Activated CD4-positive, alpha-beta memory T cell treated with anti-CD3 and anti-CD28 coated beads for 36 hours (primary cell): ENCODE results near the gene TSPAN15. TPM values are rescaled to one million over a fixed set of nuclear protein-coding genes. Genes with fewer than 3 reads are reported as not detected.
A peak's percentile ranks its signal among the peaks of the same experiment; 100 is the strongest.

Experiments used
- CTCF ChIA-PET: fragments of 350-600 bp; sonication (Branson Sonifier 250); formaldehyde crosslinking; loops from one replicate; lab custom pipeline; 2021; ENCODE audit warnings: antibody characterized with exemption, inconsistent platforms; lab: Charles Lee
- POLR2A ChIA-PET: fragments of 350-600 bp; sonication (Branson Sonifier 250); formaldehyde crosslinking; loops from one replicate; lab custom pipeline; 2021; ENCODE audit warnings: antibody characterized with exemption; lab: Charles Lee
- DNase-seq: peaks from one replicate; pipeline ENCODE4 v3.0.0-alpha.2; 2020
- H3K27ac Mint-ChIP-seq: one replicate; pipeline ENCODE4 v1.8.0; 2021; ENCODE audit warnings: mixed read lengths
- H3K27me3 Mint-ChIP-seq: one replicate; pipeline ENCODE4 v1.8.0; 2021; ENCODE audit warnings: mixed read lengths
- H3K36me3 Mint-ChIP-seq: one replicate; pipeline ENCODE4 v1.8.0; 2021; ENCODE audit warnings: mixed read lengths
- H3K4me1 Mint-ChIP-seq: one replicate; pipeline ENCODE4 v1.8.0; 2021; ENCODE audit warnings: low read depth, mixed read lengths
- H3K4me3 Mint-ChIP-seq: one replicate; pipeline ENCODE4 v1.8.0; 2021; ENCODE audit warnings: mild to moderate bottlenecking, mixed read lengths
- H3K9me3 Mint-ChIP-seq: one replicate; pipeline ENCODE4 v1.8.0; 2021; ENCODE audit warnings: mixed read lengths
- intact Hi-C: fragments of 100-400 bp; cut with micrococcal nuclease; formaldehyde crosslinking; loops from one replicate; pipeline ENCODE4 v1.15.1; 2023
- total RNA-seq, 2 experiments: library from RNA; stranded (reverse); gene quantifications; one replicate each; pipeline ENCODE4 v1.2.3, GENCODE V29; 2021

The TSPAN15 gene
- total RNA-seq, 2 experiments from 2014 or later: 2.5 to 3.1 TPM

DNA sequence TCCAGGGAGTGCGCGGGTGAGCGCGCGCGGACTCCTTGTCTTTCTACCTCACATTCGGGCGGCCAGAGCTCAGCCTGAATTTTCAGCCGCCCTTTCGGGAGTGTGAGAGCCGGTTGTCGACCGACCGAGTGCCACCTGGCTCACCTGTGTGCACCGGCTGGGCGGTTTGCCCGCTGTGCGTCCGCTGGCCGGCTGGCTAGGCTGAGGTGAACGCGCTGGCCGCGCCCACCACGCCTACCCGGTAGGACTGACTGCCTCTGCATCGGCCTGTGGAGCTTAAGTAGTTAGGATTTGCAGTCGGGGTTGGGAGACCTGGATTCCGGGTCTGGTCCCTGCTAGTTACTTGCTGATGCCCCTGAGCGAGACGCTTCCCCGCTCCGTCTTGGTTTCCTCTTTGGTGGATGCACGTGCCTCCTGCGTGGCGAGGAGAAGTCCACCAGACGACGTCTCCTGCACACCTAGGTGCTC is 553 bp downstream of the TSPAN15 start:
- H3K4me1 Mint-ChIP-seq: peaks cover 14% of the 10 kb centered on the region
- DNase-seq: peak; percentile 15
- intact Hi-C loops: loop anchor here (5.0 kb wide), 1 partner anchor 55 kb away; no protein-coding TSS in a partner anchor
- H3K9me3 Mint-ChIP-seq: no peaks in the 10 kb centered on the region
- no peak overlapping the region for H3K27ac Mint-ChIP-seq
- H3K36me3 Mint-ChIP-seq: no peaks in the 10 kb centered on the region
- CTCF ChIA-PET: interaction anchor here (0.9 to 3.1 kb wide), 4 partner anchors 12 to 56 kb away, joined by 3 to 12 read pairs (median 4); no protein-coding TSS in a partner anchor
- H3K27me3 Mint-ChIP-seq: no peaks in the 10 kb centered on the region
- POLR2A ChIA-PET: interaction anchor here (1.0 kb wide), 1 partner anchor 9 kb away, joined by 3 read pairs; no protein-coding TSS in a partner anchor
- H3K4me3 Mint-ChIP-seq: peak overlapping the region; percentile 82

- Mint-ChIP-seq H3K4me3 (peak overlapping the region; percentile 2), H3K9me3 (no peaks in the 10 kb centered on the region), H3K27me3 (no peaks in the 10 kb centered on the region), H3K4me1 (peaks cover 18% of the 10 kb centered on the region), H3K27ac (no peak overlapping the region), H3K36me3 (no peaks in the 10 kb centered on the region)
- ChIA-PET CTCF (interaction anchor here (0.8 to 1.2 kb wide), 2 partner anchors 11 to 177 kb away, joined by 3 read pairs; no protein-coding TSS in a partner anchor), POLR2A (no interaction called here)
- intact Hi-C loops: loop anchor here (5.0 kb wide), 1 partner anchor 54 kb away; no protein-coding TSS in a partner anchor
- DNase-seq: no peak
These were observed 1.6 kb downstream of the TSPAN15 start for GRCh38 chr10:69452676-69453415.

DNA sequence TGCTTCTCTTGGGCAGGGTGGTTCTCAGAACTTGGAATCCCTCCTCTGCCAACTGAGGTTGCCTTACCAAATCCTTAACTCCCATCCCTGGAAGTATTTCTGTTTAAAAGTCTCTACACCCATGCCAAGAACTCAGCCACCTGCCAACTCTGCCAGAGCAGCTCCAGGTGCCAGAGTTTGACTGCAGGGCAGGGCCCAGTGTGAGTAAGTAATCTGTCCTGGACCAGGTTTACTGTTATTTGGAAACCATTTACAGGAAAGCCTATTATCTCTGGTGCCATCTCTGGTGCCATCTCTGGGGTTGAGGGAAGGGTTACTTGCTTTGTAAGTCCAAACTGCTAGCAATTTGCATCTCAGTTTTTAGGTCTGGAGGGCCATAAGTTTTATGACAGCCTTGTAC is 2.5 kb downstream of the TSPAN15 start:
- H3K27ac Mint-ChIP-seq: no peak overlapping the region
- no peaks in the 10 kb centered on the region for H3K27me3 Mint-ChIP-seq
- intact Hi-C loops: loop anchor here (5.0 kb wide), 1 partner anchor 54 kb away; no protein-coding TSS in a partner anchor
- no peak for DNase-seq
- peaks cover 18% of the 10 kb centered on the region for H3K4me1 Mint-ChIP-seq
- CTCF ChIA-PET: interaction anchor here (0.6 kb wide), 1 partner anchor 430 kb away, joined by 3 read pairs; no protein-coding TSS in a partner anchor
- POLR2A ChIA-PET: no interaction called here
- no peaks in the 10 kb centered on the region for H3K36me3 Mint-ChIP-seq
- H3K4me3 Mint-ChIP-seq: no peak overlapping the region
- no peaks in the 10 kb centered on the region for H3K9me3 Mint-ChIP-seq

DNA sequence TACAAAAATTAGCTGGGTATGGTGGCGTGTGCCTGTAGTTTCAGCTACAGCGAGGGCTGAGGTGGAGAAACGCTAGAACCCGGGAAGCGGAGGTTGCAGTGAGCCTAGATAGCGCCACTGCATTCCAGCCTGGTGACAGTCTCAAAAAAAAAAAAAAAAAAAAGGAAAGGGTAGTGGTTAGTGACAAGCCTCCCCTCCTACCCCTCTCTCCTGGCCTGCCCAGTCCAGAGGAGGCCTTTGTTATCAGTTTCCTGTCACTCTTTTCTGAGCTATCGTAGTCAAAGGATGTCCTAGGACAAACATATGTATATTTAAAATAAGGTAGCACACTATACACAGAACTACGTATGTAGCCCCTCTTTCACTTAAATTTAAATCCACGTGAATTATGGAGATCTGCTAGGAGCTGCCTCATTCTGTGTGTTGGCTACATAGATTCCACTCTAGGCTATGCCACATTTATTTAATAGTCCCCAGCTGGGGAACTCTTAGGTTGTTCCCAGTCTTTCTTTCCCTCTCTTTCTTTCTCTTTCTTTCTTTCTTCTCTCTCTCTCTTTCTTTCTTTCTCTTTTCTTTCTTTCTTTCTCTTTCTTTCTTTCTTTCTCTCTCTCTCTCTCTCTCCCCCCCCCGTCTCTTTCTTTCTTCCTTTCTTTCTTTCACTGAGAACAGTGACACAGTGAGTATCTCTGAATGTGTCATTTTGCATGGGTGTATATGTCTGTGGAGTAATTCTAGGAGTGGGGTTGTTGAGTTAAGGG is 3.9 kb downstream of the TSPAN15 start:
- Mint-ChIP-seq H3K9me3 (no peaks in the 10 kb centered on the region), H3K27ac (no peak overlapping the region), H3K4me1 (peaks cover 13% of the 10 kb centered on the region), H3K27me3 (no peaks in the 10 kb centered on the region), H3K36me3 (no peaks in the 10 kb centered on the region), H3K4me3 (no peak overlapping the region)
- DNase-seq: no peak
- POLR2A ChIA-PET: no interaction called here
- CTCF ChIA-PET: interaction anchor here (0.7 kb wide), 1 partner anchor 102 kb away, joined by 3 read pairs; no protein-coding TSS in a partner anchor
- intact Hi-C loops: no loop called here

- no peak overlapping the region for H3K4me3 Mint-ChIP-seq
- H3K27ac Mint-ChIP-seq: no peak overlapping the region
- ChIA-PET CTCF (interaction anchor here (0.7 kb wide), 1 partner anchor 50 kb away, joined by 3 read pairs; no protein-coding TSS in a partner anchor), POLR2A (no interaction called here)
- no peaks in the 10 kb centered on the region for H3K36me3 Mint-ChIP-seq
- intact Hi-C loops: no loop called here
- H3K27me3 Mint-ChIP-seq: no peaks in the 10 kb centered on the region
- DNase-seq: peak; percentile 22
- H3K9me3 Mint-ChIP-seq: no peaks in the 10 kb centered on the region
- H3K4me1 Mint-ChIP-seq: peaks cover 6% of the 10 kb centered on the region
These were observed 5.8 kb downstream of the TSPAN15 start for GRCh38 chr10:69456880-69457693.

DNA sequence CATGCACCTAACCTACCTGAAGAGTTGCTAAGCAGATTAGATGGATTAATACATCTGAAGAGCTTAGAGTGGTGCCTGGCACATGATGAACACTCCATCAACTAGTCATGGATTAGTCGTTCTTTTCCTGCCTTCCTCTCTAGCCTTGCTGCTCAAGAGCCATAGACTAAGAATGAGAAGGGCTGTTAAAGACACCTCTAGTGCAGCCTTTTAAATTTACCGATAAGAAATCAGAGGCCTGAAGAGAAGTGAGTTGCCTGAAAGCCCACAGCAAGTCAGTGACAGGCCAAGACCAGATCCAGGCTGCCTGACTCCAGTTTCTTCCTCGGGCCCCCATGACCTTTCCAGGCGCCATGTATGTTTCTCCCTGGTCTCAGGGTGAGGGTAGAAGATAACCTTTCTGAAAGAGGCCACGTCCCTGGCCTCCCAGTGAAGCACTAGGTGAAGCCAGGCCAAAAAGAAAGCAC is 6.5 kb downstream of the TSPAN15 start:
- intact Hi-C loops: no loop called here
- POLR2A ChIA-PET: no interaction called here
- no peaks in the 10 kb centered on the region for H3K36me3 Mint-ChIP-seq
- CTCF ChIA-PET: interaction anchor here (0.7 to 1.2 kb wide), 2 partner anchors 8 to 51 kb away, joined by 3 to 4 read pairs; no protein-coding TSS in a partner anchor
- no peak overlapping the region for H3K4me3 Mint-ChIP-seq
- no peak overlapping the region for H3K27ac Mint-ChIP-seq
- H3K9me3 Mint-ChIP-seq: no peaks in the 10 kb centered on the region
- peaks cover 5% of the 10 kb centered on the region for H3K4me1 Mint-ChIP-seq
- DNase-seq: no peak
- no peaks in the 10 kb centered on the region for H3K27me3 Mint-ChIP-seq

DNA sequence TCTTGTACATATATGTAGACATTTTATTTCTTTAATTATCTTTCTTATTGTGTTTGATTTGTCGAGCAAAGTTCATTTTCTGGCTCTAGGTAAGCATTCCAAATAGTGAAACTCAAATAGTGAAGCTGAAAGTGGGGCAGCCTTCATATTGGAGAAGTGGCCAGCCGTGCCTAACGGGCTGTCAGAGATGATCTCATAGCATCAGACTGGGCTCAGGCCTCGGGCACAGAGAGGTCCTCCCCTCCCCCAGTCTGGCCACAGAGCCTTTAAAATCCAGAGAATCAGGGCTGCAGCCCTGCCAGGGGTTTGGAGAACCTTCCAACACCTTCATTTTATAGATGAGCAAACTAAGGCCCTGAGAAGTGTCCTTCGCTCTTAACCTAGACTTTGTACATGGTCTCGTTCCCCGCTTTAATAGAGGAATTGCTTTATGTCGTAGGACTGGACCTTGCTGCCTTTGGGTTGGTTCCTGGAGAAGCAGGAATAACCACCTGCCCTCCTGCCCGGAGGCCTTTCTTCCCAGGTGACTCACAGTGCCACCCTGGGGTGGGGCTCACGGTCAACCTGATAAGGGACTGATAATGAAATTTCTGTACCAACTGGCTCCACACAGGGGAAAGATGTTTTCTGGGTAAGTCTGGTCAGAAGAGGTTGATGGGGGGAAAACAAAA is 7.3 kb downstream of the TSPAN15 start:
- intact Hi-C loops: no loop called here
- CTCF ChIA-PET: interaction anchor here (1.2 kb wide), 1 partner anchor 9 kb away, joined by 4 read pairs; no protein-coding TSS in a partner anchor
- POLR2A ChIA-PET: no interaction called here
- DNase-seq: no peak
- H3K27me3 Mint-ChIP-seq: no peaks in the 10 kb centered on the region
- H3K9me3 Mint-ChIP-seq: no peaks in the 10 kb centered on the region
- H3K27ac Mint-ChIP-seq: no peak overlapping the region
- H3K4me3 Mint-ChIP-seq: no peak overlapping the region
- peaks cover 9% of the 10 kb centered on the region for H3K4me1 Mint-ChIP-seq
- H3K36me3 Mint-ChIP-seq: no peaks in the 10 kb centered on the region

- POLR2A ChIA-PET: no interaction called here
- H3K27ac Mint-ChIP-seq: no peak overlapping the region
These were observed 8.0 kb downstream of the TSPAN15 start for GRCh38 chr10:69459101-69459790.

DNA sequence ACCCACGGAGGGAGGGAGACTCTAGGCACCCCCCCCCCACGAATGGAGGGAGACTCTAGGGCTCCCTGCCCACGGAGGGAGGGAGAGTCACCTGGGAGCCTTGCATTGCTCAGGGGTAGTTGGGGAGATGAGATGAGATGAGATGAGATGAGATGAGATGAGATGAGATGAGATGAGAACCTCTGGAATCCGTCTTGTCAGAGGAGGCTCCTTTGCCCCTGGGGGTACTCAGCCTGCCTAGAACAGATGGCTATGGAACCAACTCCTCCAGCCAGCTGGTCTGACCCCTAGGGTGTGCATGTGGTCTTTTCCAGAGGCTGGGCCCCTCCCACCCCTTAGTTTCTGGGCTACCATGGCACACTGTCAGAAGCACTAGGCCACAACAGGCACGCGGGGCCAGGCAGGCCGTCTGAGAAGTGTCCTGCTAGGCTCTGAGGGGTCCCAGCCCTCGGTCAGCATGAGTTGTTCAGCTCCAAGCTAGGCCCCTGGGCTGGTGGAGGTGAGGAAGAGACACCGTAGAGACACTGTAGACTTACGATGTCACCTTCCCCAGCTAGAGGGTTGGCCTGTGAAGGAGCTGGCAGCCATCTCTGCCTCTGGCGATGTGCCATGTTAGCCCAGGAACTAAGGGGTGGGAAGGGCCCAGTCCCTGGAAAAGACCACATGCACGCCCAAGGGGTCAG is 8.8 kb downstream of the TSPAN15 start:
- ChIA-PET POLR2A (no interaction called here), CTCF (interaction anchor here (0.8 kb wide), 2 partner anchors 10 to 16 kb away, joined by 3 read pairs; no protein-coding TSS in a partner anchor)
- intact Hi-C loops: no loop called here
- no peak overlapping the region for H3K27ac Mint-ChIP-seq
- H3K36me3 Mint-ChIP-seq: no peaks in the 10 kb centered on the region
- H3K9me3 Mint-ChIP-seq: no peaks in the 10 kb centered on the region
- DNase-seq: no peak
- H3K27me3 Mint-ChIP-seq: no peaks in the 10 kb centered on the region
- H3K4me3 Mint-ChIP-seq: no peak overlapping the region
- peaks cover 16% of the 10 kb centered on the region for H3K4me1 Mint-ChIP-seq

More at GRCh38 chr10:69459101-69459790, 8.0 kb downstream of the TSPAN15 start:
- intact Hi-C loops: no loop called here
- no peaks in the 10 kb centered on the region for H3K27me3 Mint-ChIP-seq
- CTCF ChIA-PET: interaction anchor here (0.8 kb wide), 1 partner anchor 15 kb away, joined by 3 read pairs; no protein-coding TSS in a partner anchor
- H3K4me3 Mint-ChIP-seq: no peak overlapping the region
- H3K4me1 Mint-ChIP-seq: peaks cover 11% of the 10 kb centered on the region
- no peaks in the 10 kb centered on the region for H3K36me3 Mint-ChIP-seq
- DNase-seq: no peak
- H3K9me3 Mint-ChIP-seq: no peaks in the 10 kb centered on the region
